Neuronal stem cell (in vitro differentiated cells): ENCODE data around the gene SIVA1.

Experiments
- DNase-seq: peaks from one replicate; pipeline ENCODE4 v3.0.0-alpha.2; 2013; ENCODE audit warnings: low spot score
- H2AFZ ChIP-seq: one replicate; pipeline ENCODE4 v1.6.1; 2013; ENCODE audit warnings: mild to moderate bottlenecking, low read length, inconsistent platforms
- H2AK5ac ChIP-seq: 2 replicates; pipeline ENCODE4 v1.6.1; 2013; ENCODE audit warnings: low read depth, mild to moderate bottlenecking, inconsistent platforms, low read length, moderate library complexity, mixed read lengths
- H2BK120ac ChIP-seq: 2 replicates; pipeline ENCODE4 v1.6.1; 2013; ENCODE audit warnings: low read depth, mild to moderate bottlenecking, inconsistent platforms, low read length, moderate library complexity, mixed read lengths
- H2BK12ac ChIP-seq: one replicate; pipeline ENCODE4 v1.6.1; 2013; ENCODE audit warnings: low read length, inconsistent platforms
- H2BK15ac ChIP-seq: 2 replicates; pipeline ENCODE4 v1.6.1; 2013; ENCODE audit warnings: mild to moderate bottlenecking, low read length, inconsistent platforms, mixed read lengths
- H2BK5ac ChIP-seq: one replicate; pipeline ENCODE4 v1.6.1; 2013; ENCODE audit warnings: inconsistent platforms, mild to moderate bottlenecking, low read length, moderate library complexity
- H3K14ac ChIP-seq: one replicate; pipeline ENCODE4 v1.6.1; 2013; ENCODE audit warnings: low read length, inconsistent platforms
- H3K18ac ChIP-seq: 2 replicates; pipeline ENCODE4 v1.6.1; 2013; ENCODE audit warnings: low read length, inconsistent platforms
- H3K23ac ChIP-seq: 2 replicates; pipeline ENCODE4 v1.6.1; 2013; ENCODE audit warnings: low read depth, mild to moderate bottlenecking, mixed read lengths, low read length, inconsistent platforms; ENCODE audit not compliant: poor library complexity
- H3K27ac ChIP-seq: replicated peaks from 3 replicates; pipeline ENCODE4 v1.5.1; 2013; ENCODE audit warnings: low read length, inconsistent platforms
- H3K27me3 ChIP-seq, 3 experiments: 2 replicates each; pipeline ENCODE4 v1.6.1; 2013; ENCODE audit warnings: low read length in 3 of 3, mild to moderate bottlenecking in 2 of 3, inconsistent platforms in 1 of 3, low read depth in 1 of 3, mixed read lengths in 1 of 3, moderate library complexity in 1 of 3; ENCODE audit not compliant: control insufficient read depth in 3 of 3, insufficient read depth in 3 of 3
- H3K36me3 ChIP-seq, 2 donors: replicated peaks in 1 of 2; 2 replicates each; pipeline ENCODE4 v1.6.1; 2013; ENCODE audit warnings: low read length in 2 of 2; ENCODE audit not compliant: control insufficient read depth in 2 of 2, insufficient read depth in 2 of 2
- H3K4ac ChIP-seq: 2 replicates; pipeline ENCODE4 v1.6.1; 2013; ENCODE audit warnings: inconsistent platforms, mild to moderate bottlenecking, low read length, moderate library complexity
- H3K4me1 ChIP-seq, 2 donors: 1 replicate in 1 of 2; 2 replicates in 1 of 2; pipeline ENCODE4 v1.6.1; 2013; ENCODE audit warnings: low read length in 2 of 2, low read depth in 1 of 2; ENCODE audit not compliant: control insufficient read depth in 2 of 2, insufficient read depth in 1 of 2
- H3K4me2 ChIP-seq: one replicate; pipeline ENCODE4 v1.6.1; 2013; ENCODE audit warnings: mild to moderate bottlenecking, low read length, inconsistent platforms; ENCODE audit not compliant: insufficient read depth, poor library complexity, severe bottlenecking
- H3K4me3 ChIP-seq, 2 donors: 2 replicates each; pipeline ENCODE4 v1.5.1; 2013; ENCODE audit warnings: low read length in 2 of 2, mild to moderate bottlenecking in 2 of 2, inconsistent platforms in 1 of 2, moderate library complexity in 1 of 2
- H3K79me1 ChIP-seq: one replicate; pipeline ENCODE4 v1.6.1; 2013; ENCODE audit warnings: low read depth, mild to moderate bottlenecking, inconsistent platforms, low read length, moderate library complexity
- H3K9ac ChIP-seq: one replicate; pipeline ENCODE4 v1.6.1; 2013; ENCODE audit warnings: mild to moderate bottlenecking, low read depth, low read length, inconsistent platforms; ENCODE audit not compliant: poor library complexity
- H3K9me3 ChIP-seq, 2 donors: replicated peaks in 1 of 2; 2 replicates each; pipeline versions ENCODE3 to v1.6.1; 2013; ENCODE audit warnings: low read length in 2 of 2, mild to moderate bottlenecking in 2 of 2, inconsistent platforms in 1 of 2, low read depth in 1 of 2, mixed read lengths in 1 of 2, moderate library complexity in 1 of 2; ENCODE audit not compliant: control insufficient read depth in 2 of 2, insufficient read depth in 1 of 2
- H4K8ac ChIP-seq: one replicate; pipeline ENCODE4 v1.6.1; 2013; ENCODE audit warnings: low read depth, mild to moderate bottlenecking, inconsistent platforms, low read length, moderate library complexity
- H4K91ac ChIP-seq: one replicate; pipeline ENCODE4 v1.6.1; 2013; ENCODE audit warnings: low read length, low read depth, mild to moderate bottlenecking, inconsistent platforms; ENCODE audit not compliant: poor library complexity
- WGBS, 2 donors: extraction: QIAGEN DNeasy Blood & Tissue Kit; methylation state at CpG; one replicate each; pipeline ENCODE4 v1.1.7; 2013; ENCODE audit warnings: missing lambda C conversion rate in 2 of 2, mixed read lengths in 1 of 2; ENCODE audit not compliant: insufficient read length in 2 of 2, insufficient replicate concordance in 1 of 2; ENCODE audit errors: extremely low coverage in 2 of 2; 5-methylcytosine and 5-hydroxymethylcytosine counted together

The SIVA1 gene

GRCh38 chr14:104786091-104786586 lies 33.2 kb downstream of the SIVA1 start:
- no peak overlapping the region for H3K9ac ChIP-seq
- H2BK5ac ChIP-seq = no peak overlapping the region
- H2AK5ac ChIP-seq = no peak overlapping the region
- WGBS, 2 donors = no CpG with 5 or more reads among the region's 14 CpGs
- no peak overlapping the region for H2BK15ac ChIP-seq
- H3K14ac ChIP-seq = no peak overlapping the region
- no peak overlapping the region for H3K4me2 ChIP-seq
- H4K8ac ChIP-seq = no peak overlapping the region
- H2AFZ ChIP-seq = no peak overlapping the region
- H3K4me1 ChIP-seq = no peaks in the 10 kb centered on the region
- no peaks in the 10 kb centered on the region for H3K27me3 ChIP-seq
- no peaks in the 10 kb centered on the region for H3K9me3 ChIP-seq
- H2BK120ac ChIP-seq = no peak overlapping the region
- no peak overlapping the region for H3K27ac ChIP-seq
- H3K4ac ChIP-seq = no peak overlapping the region
- H3K4me3 ChIP-seq = no peak overlapping the region
- H3K18ac ChIP-seq = no peak overlapping the region
- peaks cover 36% of the 10 kb centered on the region for H3K79me1 ChIP-seq
- H4K91ac ChIP-seq = no peak overlapping the region
- no peak for DNase-seq
- H3K23ac ChIP-seq = no peak overlapping the region
- no peak overlapping the region for H2BK12ac ChIP-seq
- peaks cover 8 to 69% of the 10 kb centered on the region in 2 donors for H3K36me3 ChIP-seq

DNA sequence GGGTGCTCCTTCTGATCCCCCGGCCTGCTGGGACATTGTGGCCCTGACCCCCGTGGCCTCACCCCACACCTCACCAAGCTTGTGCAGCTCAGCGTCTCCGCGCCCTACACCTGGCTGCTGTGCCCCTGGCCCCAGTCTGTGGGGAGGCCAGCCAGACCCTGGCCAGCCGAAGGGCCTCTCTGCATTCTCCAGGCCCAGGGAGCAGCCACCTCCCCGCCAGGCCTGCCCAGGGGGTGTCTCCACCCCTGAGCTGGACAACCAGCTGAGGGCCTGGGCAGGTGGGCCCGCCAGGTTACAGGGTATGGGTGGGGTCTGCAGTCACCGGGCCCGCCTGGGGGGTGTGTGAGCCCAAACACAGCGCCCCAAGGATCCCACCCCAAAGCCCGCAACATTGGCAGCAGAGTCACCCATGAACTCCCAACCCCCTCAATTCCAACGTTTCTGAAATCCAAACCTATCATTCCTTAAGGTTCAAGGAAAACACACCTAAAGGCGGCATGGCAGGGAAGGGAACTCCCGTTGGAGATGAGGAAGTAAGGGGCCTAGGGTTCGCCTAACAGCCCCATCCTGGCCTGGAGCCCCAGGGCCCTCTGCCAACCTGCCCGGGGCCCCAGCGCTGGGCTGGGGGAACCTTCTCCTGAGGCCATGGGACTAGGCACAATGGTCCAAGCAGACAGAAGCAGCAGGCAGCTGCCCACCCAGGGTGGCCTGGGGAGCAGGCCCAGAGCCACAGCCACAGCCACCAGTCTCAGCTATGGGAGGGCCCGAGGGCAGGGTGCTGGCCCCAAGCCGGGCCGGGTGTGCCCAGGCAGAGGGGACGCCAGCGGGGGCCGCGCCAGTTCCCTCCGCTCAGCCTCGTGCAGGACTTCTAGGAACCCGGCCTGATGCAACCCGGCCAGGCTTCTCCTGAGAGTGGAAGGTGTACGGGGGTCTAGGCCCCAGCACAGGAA lies 34.1 kb downstream of the SIVA1 start:
- Histone ChIP-seq H2AK5ac (peak overlapping the region; percentile 28), H2AFZ (no peak overlapping the region), H3K4me3 (no peak overlapping the region), H3K4me1 (no peaks in the 10 kb centered on the region), H3K27me3 (no peaks in the 10 kb centered on the region), H3K14ac (no peak overlapping the region), H3K36me3 (peaks cover 13 to 78% of the 10 kb centered on the region in 2 donors), H3K79me1 (peaks cover 37% of the 10 kb centered on the region), H3K9me3 (no peaks in the 10 kb centered on the region), H2BK5ac (no peak overlapping the region), H3K23ac (no peak overlapping the region), H3K27ac (no peak overlapping the region), H4K8ac (no peak overlapping the region), H3K9ac (no peak overlapping the region), H3K18ac (no peak overlapping the region), H2BK15ac (no peak overlapping the region), H4K91ac (no peak overlapping the region), H3K4ac (no peak overlapping the region), H3K4me2 (no peak overlapping the region), H2BK120ac (no peak overlapping the region), H2BK12ac (no peak overlapping the region)
- DNase-seq = no peak
- WGBS, 2 donors = no CpG with 5 or more reads among the region's 30 CpGs

DNA sequence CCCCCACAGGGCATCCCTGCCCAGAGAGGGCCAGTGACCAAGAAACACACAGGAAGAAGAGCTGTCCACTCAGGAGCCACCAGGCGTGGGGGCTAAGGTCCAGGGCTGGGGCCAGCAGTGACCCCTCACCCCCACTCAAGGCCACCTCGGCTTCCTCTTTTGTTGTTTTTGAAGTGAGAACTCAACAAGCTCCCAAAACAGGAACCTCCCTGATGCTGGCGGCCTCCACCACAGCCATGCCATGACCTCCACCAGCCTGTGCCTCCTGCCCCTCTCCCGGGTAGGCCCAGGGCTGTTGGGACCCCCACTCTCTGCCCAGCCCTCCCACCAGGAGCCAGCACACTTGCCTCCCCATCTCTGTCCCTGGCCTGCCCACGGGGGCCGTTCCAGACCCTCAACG lies 34.8 kb downstream of the SIVA1 start:
- no peak for DNase-seq
- Histone ChIP-seq H3K18ac (no peak overlapping the region), H2BK12ac (no peak overlapping the region), H4K91ac (no peak overlapping the region), H3K4me2 (no peak overlapping the region), H4K8ac (no peak overlapping the region), H3K4me3 (no peak overlapping the region), H3K23ac (no peak overlapping the region), H3K9ac (no peak overlapping the region), H3K27ac (no peak overlapping the region), H2AK5ac (no peak overlapping the region), H3K14ac (no peak overlapping the region), H2BK15ac (no peak overlapping the region), H3K27me3 (no peaks in the 10 kb centered on the region), H2BK120ac (no peak overlapping the region), H2AFZ (no peak overlapping the region), H3K4me1 (no peaks in the 10 kb centered on the region), H3K9me3 (no peaks in the 10 kb centered on the region), H2BK5ac (no peak overlapping the region), H3K36me3 (peaks cover 16 to 82% of the 10 kb centered on the region in 2 donors), H3K4ac (no peak overlapping the region), H3K79me1 (peaks cover 43% of the 10 kb centered on the region)
- WGBS, 2 donors = no CpG with 5 or more reads among the region's 7 CpGs

DNA sequence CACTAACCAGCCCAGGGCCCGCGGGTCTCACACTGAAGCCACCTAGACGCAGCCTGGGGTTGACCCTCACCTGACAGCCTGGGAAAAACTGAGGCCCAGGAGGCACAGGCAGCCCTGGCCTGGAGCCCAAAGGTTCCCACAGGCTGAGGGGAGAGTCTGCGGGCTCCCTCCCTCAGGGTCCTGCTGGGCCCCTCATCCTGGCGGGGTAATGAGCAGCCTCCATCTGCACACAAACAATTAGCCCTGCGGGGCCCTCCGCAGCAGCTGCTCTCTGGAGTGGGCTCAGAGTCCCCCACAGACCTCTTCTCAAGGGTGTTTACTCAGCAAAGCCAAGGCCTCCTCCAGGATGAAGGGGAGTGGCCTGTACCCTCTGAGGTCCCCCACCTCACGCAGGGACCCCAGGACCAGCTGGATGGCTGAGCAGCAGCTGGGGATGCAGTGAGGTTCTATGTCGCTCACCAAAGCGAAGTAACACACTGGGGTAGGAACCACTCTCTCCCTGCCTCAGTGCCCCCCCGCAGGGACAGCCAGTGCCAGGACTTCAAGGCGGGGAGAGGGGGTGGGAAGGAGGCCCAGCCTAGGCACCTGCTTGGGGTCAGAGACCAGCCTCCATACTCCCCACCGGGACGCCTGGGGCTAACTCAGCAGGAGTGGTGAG lies 35.3 kb downstream of the SIVA1 start:
- H3K79me1 ChIP-seq = peaks cover 49% of the 10 kb centered on the region
- H2BK5ac ChIP-seq = no peak overlapping the region
- no peak overlapping the region for H3K23ac ChIP-seq
- H3K27ac ChIP-seq = no peak overlapping the region
- no CpG with 5 or more reads among the region's 14 CpGs for WGBS, 2 donors
- no peaks in the 10 kb centered on the region for H3K9me3 ChIP-seq
- DNase-seq = no peak
- H3K4me3 ChIP-seq = no peak overlapping the region
- H3K18ac ChIP-seq = no peak overlapping the region
- H3K4me2 ChIP-seq = no peak overlapping the region
- H2AFZ ChIP-seq = no peak overlapping the region
- H3K4me1 ChIP-seq = peaks cover 3 to 4% of the 10 kb centered on the region in 2 donors
- no peak overlapping the region for H2AK5ac ChIP-seq
- no peak overlapping the region for H4K91ac ChIP-seq
- no peak overlapping the region for H2BK15ac ChIP-seq
- H3K27me3 ChIP-seq = no peaks in the 10 kb centered on the region
- no peak overlapping the region for H2BK12ac ChIP-seq
- H3K9ac ChIP-seq = peak overlapping the region; percentile 4
- no peak overlapping the region for H2BK120ac ChIP-seq
- no peak overlapping the region for H4K8ac ChIP-seq
- no peak overlapping the region for H3K14ac ChIP-seq
- peaks cover 16 to 82% of the 10 kb centered on the region in 2 donors for H3K36me3 ChIP-seq
- no peak overlapping the region for H3K4ac ChIP-seq
